HG02870 (cell line): ENCODE results near the gene ABR.
"Not testable (repeated sequence)": the region's sequence is repeated elsewhere in the genome, so short reads cannot be mapped to it uniquely, and the experiment has no call there.

ENCODE experiments used
- ATAC-seq: cut with Tn5 transposase; IDR thresholded peaks from one replicate; pipeline ENCODE4 v1.9.1; 2021; ENCODE audit warnings: mild to moderate bottlenecking, moderate library complexity; ENCODE audit not compliant: unreplicated experiment

The ABR gene

GRCh38 chr17:1174263-1174880 is 5.4 kb downstream of the ABR start:
- no peak for ATAC-seq

- no peak for ATAC-seq
Measured at GRCh38 chr17:1173432-1174262, 6.1 kb downstream of the ABR start.

- no peak for ATAC-seq
Measured at GRCh38 chr17:1171953-1172352, 7.8 kb downstream of the ABR start.

GRCh38 chr17:1170739-1171138 is 9.0 kb downstream of the ABR start:
- no peak for ATAC-seq

GRCh38 chr17:1169929-1170312 is 9.9 kb downstream of the ABR start:
- ATAC-seq = no peak

- ATAC-seq = no peak
Measured at GRCh38 chr17:1169221-1169928, 10.4 kb downstream of the ABR start.

- no peak for ATAC-seq
Measured at GRCh38 chr17:1168533-1169220, 11.1 kb downstream of the ABR start.

GRCh38 chr17:1166276-1166675 is 13.5 kb downstream of the ABR start:
- ATAC-seq = no peak

GRCh38 chr17:1165836-1166235 is 13.9 kb downstream of the ABR start:
- no peak for ATAC-seq

GRCh38 chr17:1164935-1165556 is 14.7 kb downstream of the ABR start:
- no peak for ATAC-seq

GRCh38 chr17:1162116-1162855 is 17.5 kb downstream of the ABR start:
- no peak for ATAC-seq

- ATAC-seq = no peak
Measured at GRCh38 chr17:1160591-1161390, 19.0 kb downstream of the ABR start.

GRCh38 chr17:1159431-1160180 is 20.2 kb downstream of the ABR start:
- no peak for ATAC-seq

- no peak for ATAC-seq
Measured at GRCh38 chr17:1158879-1159278, 20.9 kb downstream of the ABR start.

GRCh38 chr17:1156864-1157263 is 22.9 kb downstream of the ABR start:
- ATAC-seq = no peak

GRCh38 chr17:1154704-1155103 is 25.1 kb downstream of the ABR start:
- no peak for ATAC-seq

- no peak for ATAC-seq
Measured at GRCh38 chr17:1153795-1154546, 25.8 kb downstream of the ABR start.

GRCh38 chr17:1152582-1152981 is 27.2 kb downstream of the ABR start:
- ATAC-seq = not testable (repeated sequence)
